Measurements from ENCODE around the gene STING1. TPM values are rescaled to one million over a fixed set of nuclear protein-coding genes. Genes with fewer than 3 reads are reported as not detected.

STING1 gene
- total and polyA plus RNA-seq, 2 of the 13 experiments (the other 11 are each of a cell fraction or from before 2014, with no cell fraction given), result 1.3 to 4.4 TPM

DNA sequence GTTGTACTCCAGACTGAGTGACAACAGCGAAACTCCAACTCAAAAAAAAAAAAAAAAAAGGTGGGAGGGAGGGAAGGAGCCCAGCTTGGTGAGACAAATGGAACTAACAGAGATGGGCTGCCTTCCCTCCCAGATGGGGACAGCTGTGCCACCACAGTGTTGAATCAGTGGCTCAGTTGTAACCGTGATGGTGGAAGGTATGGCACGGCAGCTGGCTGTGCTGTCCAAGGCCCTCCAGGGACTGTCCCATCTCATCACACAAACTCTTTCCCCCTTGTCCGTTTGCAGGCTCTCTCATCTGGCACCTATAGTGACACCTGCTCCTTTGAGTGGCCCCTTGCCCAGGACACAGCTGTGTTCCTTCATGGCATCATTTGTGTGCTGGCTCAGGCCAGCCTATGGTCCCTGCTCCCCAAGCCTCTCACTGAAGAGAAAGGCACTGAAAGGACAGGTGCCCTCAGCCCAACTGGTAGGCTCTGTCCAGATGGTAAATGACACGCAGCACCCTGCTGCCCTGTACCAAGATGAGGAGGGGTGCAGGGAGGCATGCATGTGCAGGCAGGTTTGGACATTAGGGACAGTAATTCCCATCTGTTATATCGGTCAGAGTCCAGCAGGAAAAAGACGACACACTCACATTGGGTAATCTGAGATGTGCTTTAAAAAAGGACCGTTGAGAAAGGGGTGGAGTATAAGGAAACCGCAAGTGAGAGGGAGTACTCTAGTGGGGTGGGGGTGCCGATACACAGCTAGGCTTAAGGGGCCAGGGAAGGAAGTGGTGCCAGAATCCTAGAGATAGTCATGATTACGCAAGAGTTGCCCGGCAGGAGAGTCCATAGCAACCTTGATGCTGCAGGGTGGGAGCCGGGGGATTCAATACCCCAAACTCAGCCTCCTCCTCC, 7.4 kb downstream of the STING1 start:
- 57% methylated on average over 13 of the region's 13 CpGs for WGBS (ENCODE audit: low lambda C conversion rate)
- POLR2A ChIA-PET, result no interaction called here

More for the DNA sequence above, 7.4 kb downstream of the STING1 start:
- no peaks in the 10 kb centered on the region for H4K20me1 ChIP-seq (ENCODE audit: insufficient read depth, low read length)
- FAIRE-seq, result no peak
- in situ Hi-C loops (cut with HindIII; ENCODE audit: extremely low pct_ligation_motif_present, low pct_unique_long_range_greater_than_20kb) (no loop called here), intact Hi-C loops (cut with micrococcal nuclease; ENCODE audit: unreplicated experiment) (no loop called here)
- H3K9me3 ChIP-seq (ENCODE audit: low read length), result no peaks in the 10 kb centered on the region
- H3K9ac ChIP-seq (ENCODE audit: insufficient read depth, low read depth, low read length), result no peak overlapping the region
- CTCF ChIA-PET (ENCODE audit: low intra/inter-chr PET ratio, low total read pairs), result no interaction called here
- no TSS peak for BruUV-seq (replicated peaks)
- no peak overlapping the region for H2AFZ ChIP-seq (ENCODE audit: low read length)
- no peak for ATAC-seq
- H3K4me3 ChIP-seq (replicated peaks in 1 of 3; ENCODE audit: insufficient read depth in 1 of 3, low read depth in 2 of 3, low read length in 3 of 3), result no peak overlapping the region
- no peak overlapping the region for H3K27ac ChIP-seq (ENCODE audit: extremely low read length, insufficient read depth, low read length)
- peaks cover 2 to 22% of the 10 kb centered on the region in 2 experiments; a peak in 4 of 5 replicates for H3K27me3 ChIP-seq (ENCODE audit: control insufficient read depth in 1 of 2, insufficient read depth in 2 of 2, low read length in 2 of 2)
- no peaks in the 10 kb centered on the region for H3K36me3 ChIP-seq (replicated peaks in 1 of 2; ENCODE audit: control insufficient read depth in 1 of 2, insufficient read depth in 2 of 2, low read length in 2 of 2)
- no peaks in the 10 kb centered on the region for H3K79me2 ChIP-seq (ENCODE audit: insufficient read depth, low read length)
- TF ChIP-seq, protein P1, sequence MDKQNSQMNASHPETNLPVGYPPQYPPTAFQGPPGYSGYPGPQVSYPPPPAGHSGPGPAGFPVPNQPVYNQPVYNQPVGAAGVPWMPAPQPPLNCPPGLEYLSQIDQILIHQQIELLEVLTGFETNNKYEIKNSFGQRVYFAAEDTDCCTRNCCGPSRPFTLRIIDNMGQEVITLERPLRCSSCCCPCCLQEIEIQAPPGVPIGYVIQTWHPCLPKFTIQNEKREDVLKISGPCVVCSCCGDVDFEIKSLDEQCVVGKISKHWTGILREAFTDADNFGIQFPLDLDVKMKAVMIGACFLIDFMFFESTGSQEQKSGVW (CRISPR knock-in tag; IDR thresholded peaks at IDR 0.05; ENCODE audit: borderline replicate concordance), result no peak
- TF ChIP-seq CEBPB (IDR thresholded peaks at IDR 0.05; ENCODE audit: borderline replicate concordance, low read depth, low read length) (peak; percentile 92), RAD21 (CRISPR knock-in tag; IDR thresholded peaks at IDR 0.05) (no peak), SMC3 (IDR thresholded peaks at IDR 0.05; ENCODE audit: low read length) (0 out of 2 replicates have a peak, but pooled peaks have one; percentile 2), SUZ12 (IDR thresholded peaks at IDR 0.05; ENCODE audit: low read depth, low read length) (no peak), CEBPG (CRISPR knock-in tag; IDR thresholded peaks at IDR 0.05) (peak; percentile 59), ZNF850 (CRISPR knock-in tag; conservative IDR thresholded peaks at IDR 0.05) (no peak), ZNF3 (CRISPR knock-in tag; IDR thresholded peaks at IDR 0.05) (no peak), ZKSCAN5 (CRISPR knock-in tag; IDR thresholded peaks at IDR 0.05) (no peak), ZFY (CRISPR knock-in tag; IDR thresholded peaks at IDR 0.05) (no peak), PPARG (CRISPR knock-in tag; conservative IDR thresholded peaks at IDR 0.05) (no peak), SMYD3 (CRISPR knock-in tag; IDR thresholded peaks at IDR 0.05) (no peak)
- TF ChIP-seq, protein P2, sequence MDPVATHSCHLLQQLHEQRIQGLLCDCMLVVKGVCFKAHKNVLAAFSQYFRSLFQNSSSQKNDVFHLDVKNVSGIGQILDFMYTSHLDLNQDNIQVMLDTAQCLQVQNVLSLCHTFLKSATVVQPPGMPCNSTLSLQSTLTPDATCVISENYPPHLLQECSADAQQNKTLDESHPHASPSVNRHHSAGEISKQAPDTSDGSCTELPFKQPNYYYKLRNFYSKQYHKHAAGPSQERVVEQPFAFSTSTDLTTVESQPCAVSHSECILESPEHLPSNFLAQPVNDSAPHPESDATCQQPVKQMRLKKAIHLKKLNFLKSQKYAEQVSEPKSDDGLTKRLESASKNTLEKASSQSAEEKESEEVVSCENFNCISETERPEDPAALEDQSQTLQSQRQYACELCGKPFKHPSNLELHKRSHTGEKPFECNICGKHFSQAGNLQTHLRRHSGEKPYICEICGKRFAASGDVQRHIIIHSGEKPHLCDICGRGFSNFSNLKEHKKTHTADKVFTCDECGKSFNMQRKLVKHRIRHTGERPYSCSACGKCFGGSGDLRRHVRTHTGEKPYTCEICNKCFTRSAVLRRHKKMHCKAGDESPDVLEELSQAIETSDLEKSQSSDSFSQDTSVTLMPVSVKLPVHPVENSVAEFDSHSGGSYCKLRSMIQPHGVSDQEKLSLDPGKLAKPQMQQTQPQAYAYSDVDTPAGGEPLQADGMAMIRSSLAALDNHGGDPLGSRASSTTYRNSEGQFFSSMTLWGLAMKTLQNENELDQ (CRISPR knock-in tag; IDR thresholded peaks at IDR 0.05; ENCODE audit: borderline replicate concordance), result no peak
- H3K4me2 ChIP-seq (ENCODE audit: low read depth, low read length), result no peak overlapping the region
- DNase-seq (ENCODE audit: low spot score), result no peak
- peaks cover 16% of the 10 kb centered on the region for H3K4me1 ChIP-seq (ENCODE audit: insufficient read depth, low read length)

All from HepG2 (cell line).